HG03457 (cell line): ENCODE measurements around the gene RALGAPA2.
A peak's percentile ranks its signal among the peaks of the same experiment; 100 is the strongest.
"Not testable (repeated sequence)": the region's sequence is repeated elsewhere in the genome, so short reads cannot be mapped to it uniquely, and the experiment has no call there.

Experiments used
- ATAC-seq: cut with Tn5 transposase; IDR thresholded peaks from one replicate; pipeline ENCODE4 v1.9.1; 2021; ENCODE audit warnings: moderate number of reproducible peaks; ENCODE audit not compliant: unreplicated experiment

The RALGAPA2 gene

DNA sequence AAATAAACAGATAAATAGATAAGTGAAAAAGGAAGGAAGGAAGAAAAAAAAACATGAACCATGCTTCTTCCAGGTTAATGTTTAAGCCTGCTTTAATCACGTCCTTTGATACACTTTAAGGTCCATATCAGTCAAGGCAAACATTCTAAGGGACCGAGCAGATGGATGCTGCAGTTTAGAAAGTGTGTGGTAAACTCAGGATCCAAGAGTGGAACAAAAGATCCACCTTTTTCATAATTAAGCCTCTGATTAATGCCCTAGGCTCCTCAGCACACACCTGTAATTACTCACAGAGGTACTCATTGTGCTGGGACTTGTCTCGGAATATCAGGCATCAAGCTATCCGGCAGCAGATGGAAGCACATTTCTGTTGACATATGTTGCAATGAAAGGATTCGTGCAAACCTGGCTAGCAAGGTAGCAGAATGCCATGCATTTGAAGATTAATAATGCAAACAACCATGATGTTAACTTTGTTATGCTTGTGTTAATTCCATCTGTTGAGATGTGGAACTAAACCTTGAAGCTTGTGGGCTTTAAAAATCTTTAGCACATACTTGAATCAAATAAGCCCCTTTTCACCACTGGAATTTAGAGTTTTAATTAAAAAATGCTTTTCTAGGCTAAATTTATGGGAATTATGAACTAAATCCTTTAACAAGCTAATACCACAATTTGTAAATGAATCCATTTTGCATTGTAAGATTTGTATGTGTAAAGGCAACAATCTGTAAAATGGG lies 163.7 kb downstream of the RALGAPA2 start:
- no peak for ATAC-seq

DNA sequence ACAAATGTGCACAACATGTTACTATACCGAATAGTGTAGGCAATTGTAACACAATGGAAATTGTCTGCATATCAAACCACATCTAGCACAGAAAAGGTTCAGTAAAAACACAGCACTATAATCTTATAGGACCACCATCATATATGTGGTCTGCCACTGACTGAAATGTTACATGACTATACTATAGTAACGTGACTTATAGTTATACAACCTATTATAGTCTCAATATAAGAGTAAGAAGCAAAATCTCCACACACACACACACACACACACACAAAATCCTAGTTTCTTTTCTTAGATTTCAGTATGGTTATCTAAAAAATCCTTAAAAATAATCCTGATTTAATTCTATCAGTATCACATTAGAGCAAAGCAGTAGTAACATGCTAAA lies 164.6 kb downstream of the RALGAPA2 start:
- no peak for ATAC-seq

DNA sequence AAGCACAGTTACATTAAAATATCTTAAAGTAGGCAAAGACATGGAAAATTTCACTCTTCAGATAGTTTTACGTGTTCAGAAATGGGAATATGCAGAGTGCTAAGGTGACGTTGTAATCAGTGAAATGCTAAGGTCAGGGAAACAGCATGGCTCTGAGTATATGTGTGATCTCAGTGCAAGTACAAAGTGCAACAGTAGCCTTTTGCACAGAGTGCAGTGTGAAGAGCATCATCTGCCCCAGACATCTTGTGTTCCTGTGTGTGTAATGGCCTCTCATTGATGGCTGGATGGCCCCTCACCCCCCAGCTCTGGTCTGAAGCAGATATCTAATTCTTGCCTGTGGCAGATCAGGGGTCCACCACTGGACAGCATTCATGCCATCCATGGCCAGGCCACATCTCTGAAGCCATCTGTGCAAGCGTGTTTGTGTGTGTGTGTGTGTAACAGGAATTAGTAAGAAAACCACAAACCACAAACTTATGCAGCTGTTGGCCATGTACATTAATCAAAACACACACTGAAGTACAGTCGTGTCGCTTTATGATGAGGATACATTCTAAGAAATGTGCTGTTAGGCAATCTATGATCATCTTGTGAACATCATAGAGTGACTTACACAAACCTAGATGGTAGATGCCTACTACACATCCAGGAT lies 165.1 kb downstream of the RALGAPA2 start:
- no peak for ATAC-seq

DNA sequence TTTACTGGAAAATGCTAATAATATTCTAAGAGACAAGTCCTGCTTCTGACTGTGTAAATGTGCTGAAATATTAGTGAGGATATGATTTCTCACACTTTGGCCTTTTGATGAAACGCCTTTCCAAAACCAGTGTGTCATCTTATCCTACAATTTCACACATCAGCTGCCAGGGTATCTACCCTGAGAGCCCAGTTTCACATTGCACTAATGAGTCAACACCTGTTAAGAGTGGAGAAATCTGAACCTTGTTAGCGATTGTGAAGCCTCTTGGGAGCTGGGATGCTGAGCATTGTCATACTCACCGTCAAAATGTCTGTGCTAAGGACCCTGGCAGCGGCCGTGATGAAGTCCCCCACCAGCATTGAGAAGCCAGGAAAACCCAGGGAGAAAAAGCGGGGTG lies 166.0 kb downstream of the RALGAPA2 start:
- ATAC-seq, result no peak

DNA sequence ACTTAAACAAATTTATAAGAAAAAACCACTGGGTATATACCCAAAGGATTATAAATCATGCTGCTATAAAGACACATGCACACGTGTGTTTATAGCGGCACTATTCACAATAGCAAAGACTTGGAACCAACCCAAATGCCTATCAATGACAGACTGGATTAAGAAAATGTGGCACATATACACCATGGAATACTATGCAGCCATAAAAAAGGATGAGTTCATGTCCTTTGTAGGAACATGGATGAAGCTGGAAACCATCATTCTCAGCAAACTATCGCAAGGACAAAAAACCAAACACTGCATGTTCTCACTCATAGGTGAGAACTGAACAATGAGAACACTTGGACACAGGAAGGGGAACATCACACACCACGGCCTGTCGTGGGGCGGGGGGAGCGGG lies 169.1 kb downstream of the RALGAPA2 start:
- not testable (repeated sequence) for ATAC-seq

DNA sequence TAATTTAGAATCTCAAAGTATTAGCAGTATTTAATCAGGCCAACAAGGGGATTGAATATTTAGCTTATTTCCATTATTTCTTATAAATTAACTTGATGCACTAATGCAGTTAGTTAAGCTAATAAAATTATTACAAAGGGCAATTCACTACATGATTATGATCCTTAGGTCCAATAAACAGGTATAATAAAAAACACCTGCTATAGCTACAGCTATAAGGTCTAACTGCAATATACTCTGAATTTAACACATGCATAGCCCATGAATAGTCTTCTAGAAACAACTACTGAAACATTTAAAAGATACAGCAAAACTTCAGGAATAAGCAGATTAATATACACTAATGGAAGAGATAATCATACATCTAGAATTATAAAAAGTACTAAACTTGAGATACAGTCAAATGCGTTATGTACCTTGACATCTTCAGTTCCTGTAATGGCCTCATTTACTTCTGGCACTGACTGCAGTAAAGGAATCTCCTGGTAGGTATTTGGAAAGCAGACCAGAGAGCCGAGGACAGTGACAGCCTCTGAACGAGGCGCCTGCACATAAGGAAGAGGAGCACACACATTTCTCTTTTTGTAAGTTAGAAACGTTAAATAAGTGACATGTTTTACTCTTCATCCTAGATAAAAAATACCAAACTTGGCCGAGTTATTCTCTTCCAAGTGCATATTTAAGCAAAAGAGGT lies 176.1 kb downstream of the RALGAPA2 start:
- no peak for ATAC-seq

DNA sequence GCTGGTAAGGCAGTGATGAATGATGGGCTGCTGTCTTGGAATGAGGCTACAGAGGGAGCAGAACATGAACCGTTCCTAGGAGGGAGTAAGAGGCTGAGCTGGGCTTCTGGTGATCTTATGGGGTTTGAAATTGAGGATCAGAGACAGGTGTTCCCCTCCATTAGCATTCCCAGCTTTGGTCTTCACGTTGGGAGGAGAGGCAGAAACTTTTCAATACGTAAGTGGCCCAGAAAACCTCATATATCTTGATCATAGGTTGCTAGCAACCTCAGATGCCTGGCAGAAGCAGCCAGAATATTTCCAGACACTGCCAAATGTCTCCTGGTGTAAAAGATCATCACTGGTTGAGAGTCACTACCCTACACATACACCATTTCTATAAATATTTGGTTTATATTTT lies 177.4 kb downstream of the RALGAPA2 start:
- no peak for ATAC-seq

DNA sequence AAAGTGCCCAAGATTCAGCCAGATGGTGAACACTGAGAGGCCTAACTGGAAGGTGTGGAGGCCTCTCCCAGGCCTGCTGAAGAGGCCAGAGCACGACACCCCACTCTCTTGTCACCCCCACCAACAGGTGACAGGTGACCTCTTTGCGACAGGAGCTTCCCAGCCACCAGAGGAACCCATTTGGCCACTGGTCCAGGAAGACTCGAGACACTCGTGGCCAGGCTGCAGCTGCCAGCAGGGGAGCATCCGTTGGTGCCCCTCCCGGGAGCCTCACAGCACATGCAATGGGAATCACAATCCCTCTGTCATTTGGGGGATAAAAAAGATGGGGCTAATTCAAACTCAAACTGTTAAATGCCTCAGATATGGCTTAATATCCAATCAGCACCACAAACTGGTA lies 181.2 kb downstream of the RALGAPA2 start:
- no peak for ATAC-seq

DNA sequence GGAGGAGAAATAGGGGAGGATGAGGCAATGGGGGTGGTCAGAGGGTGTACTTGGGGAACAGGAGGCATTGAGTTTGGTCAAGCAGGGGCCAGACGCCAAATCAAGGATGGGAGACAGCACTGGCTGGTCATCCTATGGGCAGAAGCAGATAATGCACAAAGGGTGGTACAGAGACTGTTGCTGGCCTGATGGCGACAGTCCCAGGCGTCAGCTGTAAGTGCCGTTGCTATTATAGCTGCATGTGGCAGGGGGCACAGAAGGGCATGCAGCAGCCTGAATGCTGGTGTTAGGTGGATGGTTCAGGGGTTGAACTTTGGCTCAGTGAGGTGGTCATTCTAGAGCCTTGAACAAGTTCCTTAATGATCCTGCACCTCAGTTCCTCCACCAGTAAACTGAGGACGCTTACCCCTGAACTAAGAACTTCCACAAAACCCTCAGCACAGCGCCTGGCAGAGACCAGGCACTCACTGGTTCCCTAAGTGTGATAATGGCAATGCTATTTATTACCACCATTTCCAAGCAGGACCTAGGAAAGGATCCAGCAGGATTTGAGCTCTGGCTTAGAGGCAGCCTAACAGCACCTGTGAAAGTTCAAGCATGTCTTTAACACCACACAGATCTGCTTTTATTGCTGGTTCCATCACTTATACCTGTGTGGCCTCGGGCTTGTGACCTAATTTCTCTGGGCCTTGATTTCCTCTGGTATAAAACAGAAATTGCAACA lies 181.9 kb downstream of the RALGAPA2 start:
- ATAC-seq, result no peak

DNA sequence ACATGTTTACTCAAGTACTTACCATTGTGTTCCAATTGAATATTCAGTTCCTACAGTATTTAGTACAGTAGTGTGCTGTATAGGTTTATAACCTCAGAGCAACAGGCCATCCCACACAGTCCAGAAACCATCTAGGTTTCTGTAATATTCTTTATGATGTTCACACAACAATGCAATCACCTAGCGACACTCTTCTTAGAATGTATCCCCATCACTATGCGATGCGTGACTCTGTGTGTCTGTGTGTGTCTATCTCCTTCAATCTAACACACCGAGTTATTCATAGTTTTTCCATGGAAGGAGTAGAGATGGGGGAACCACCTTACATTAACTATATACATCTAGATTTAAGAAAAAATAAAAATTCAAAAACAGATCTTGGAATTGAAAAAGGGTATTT lies 182.8 kb downstream of the RALGAPA2 start:
- ATAC-seq, result no peak

DNA sequence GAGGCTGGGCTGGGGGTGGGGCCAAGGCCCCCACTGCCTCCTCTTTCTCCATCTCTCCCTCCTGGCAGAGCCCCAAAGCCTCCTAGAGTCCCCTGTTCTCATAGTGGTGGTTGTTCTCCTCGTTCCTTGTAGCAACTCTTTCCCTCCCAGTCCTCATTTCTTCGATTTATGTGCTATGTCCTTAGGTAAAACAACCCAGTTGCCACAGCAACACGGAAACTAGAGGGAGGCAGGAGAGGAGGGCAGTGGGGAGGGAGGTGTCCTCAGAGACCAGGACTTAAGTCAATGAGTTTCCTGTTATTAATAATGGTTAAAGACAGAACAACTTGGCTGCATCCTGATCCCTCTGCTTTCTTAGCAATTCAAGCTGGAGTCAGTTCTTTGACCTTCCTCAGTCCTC lies 183.6 kb downstream of the RALGAPA2 start:
- ATAC-seq, result no peak

DNA sequence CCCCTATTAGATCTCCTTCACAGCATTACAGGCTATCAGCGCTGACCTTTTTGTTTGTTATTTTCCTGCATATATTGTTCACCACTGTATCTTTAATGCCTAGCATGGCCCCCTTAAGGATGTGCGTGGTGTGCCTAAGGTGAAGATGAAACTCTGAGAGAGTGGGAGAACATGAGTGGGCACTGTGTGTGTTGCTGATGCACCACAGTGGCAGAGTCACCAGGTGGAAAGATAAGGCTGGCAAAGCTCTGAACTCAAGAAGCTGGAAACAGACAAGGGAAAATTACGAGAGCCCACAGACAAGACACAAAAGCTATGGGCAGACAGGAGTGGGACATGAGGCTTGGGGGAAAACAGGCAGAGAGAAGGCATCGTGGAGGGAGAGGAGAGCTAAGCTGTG lies 184.8 kb downstream of the RALGAPA2 start:
- ATAC-seq, result no peak

DNA sequence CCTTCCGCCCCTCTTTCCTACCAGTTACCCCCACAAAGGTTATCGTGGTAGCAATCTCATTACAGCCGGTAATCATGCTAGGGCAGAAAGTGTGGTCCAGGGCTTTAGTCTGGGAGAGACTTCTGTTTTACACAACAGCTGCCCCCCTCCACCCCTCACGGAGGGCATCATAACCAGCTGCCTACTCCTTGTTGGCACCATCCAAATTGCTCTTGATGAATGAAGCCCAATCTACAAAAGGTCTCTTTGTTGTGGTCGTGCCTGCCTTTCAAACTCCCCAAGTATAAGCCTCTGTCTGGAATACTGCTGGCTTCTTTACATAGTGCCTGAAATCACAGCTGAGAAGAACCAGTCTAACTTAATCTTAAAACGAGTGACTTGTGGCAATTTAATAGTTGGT lies 186.7 kb downstream of the RALGAPA2 start:
- no peak for ATAC-seq

DNA sequence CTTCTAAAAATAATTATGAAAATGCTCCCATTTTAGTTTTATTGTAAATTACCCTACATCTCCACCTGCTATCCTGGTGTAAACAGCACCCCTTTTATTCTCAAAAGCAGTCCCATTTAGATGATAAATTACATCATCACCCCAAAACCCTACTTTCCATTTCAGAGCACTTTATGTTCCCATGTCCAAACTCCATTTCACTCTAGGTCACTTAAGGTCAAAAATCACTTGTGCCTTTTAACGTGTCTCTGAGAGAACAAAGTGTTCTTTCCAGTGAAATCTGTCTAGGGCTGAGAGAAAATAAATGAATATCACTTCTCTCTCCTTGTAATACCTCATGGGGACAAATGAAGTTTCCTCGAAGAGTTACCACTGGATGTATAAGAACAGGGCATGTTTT lies 187.2 kb downstream of the RALGAPA2 start:
- no peak for ATAC-seq

DNA sequence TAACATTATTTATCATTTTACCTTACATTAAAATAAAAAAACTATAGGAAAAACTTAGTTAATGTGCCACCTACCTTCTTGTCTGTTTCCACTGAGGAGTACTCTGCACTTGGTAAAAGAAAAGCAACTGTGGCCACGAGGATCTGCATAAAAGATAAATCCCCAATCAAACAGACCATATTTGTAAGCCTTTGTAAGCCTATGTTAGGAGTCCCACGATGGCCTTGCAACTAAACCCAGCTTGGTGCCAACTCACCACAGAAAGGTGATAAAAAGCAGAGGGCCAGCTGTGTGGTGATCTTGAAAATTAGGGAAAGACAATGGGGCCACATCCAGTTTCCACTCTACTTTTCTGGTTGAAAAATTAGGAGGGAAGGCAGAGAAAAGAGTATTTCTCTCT lies 187.7 kb downstream of the RALGAPA2 start:
- no peak for ATAC-seq

DNA sequence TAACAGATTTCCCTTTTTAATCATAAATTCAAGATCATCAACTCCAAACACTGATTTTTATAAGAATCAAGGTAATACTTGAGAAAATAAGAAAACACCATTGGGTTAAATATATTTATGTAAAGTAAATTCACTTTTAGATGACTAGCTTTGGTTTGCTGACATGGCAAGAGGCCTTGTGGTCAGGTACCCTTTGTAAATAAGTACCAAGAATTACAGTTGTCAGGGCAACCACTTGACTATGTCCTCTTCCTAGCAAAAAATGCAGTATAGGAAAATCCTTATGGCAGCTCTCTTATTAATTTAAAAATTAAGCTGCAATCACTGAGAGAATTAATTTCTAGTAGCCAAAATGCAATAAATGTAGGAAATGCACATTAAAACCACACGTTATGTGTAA lies 190.7 kb downstream of the RALGAPA2 start:
- no peak for ATAC-seq

DNA sequence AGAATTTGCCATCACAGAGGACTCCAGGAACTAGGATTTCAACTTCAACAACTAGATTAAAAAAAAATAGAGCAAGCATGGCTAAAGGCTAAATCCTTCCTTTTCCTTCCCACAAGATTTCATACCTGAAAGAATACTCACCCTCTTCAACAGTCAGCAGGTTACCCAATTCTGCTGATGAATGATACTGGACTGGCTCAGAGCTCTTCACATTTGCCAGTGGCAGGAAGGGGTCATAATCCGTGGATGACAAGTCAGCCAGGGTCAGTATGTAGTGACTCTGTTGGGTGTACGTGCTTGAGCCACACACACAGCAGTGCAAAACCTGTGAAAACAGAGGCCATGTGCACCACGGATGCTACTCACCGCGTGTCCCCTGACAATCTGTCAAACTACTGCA lies 191.7 kb downstream of the RALGAPA2 start:
- no peak for ATAC-seq

DNA sequence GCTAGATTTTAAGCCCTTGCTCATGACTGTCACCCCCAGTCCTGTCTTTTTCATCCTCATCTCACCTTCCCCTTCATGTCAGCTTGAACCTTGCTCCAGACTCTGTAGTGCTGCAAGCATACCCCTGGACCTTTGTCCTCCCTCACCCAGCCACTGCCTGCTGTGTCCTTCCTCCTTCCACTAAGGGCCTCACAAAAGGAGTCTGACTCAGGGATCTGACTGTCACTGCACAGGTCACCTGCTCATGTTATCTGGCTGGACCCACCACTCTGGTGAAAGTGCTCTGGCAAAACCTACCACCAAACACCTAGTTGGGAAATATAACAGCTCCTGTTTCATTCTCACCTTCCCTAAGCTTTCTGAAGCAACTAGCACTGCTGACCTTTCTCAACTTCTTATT lies 193.2 kb downstream of the RALGAPA2 start:
- no peak for ATAC-seq

DNA sequence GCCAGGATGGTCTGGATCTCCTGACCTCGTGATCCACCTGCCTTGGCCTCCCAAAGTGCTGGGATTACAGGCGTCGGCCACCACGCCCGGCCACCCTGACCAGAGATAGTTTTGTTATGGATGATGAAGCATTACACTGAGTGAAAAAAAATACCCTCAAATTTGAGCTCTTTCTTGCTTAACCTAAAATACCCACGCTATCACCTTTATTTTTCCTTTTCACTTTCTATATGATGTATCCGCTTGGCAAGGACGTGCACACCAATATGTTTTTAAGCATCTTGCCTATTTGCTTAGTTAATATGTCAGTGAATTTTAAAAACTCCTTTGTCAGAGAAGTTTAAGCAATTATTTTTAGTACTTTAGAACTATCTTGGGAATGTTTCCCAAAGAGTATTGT lies 194.2 kb downstream of the RALGAPA2 start:
- no peak for ATAC-seq

DNA sequence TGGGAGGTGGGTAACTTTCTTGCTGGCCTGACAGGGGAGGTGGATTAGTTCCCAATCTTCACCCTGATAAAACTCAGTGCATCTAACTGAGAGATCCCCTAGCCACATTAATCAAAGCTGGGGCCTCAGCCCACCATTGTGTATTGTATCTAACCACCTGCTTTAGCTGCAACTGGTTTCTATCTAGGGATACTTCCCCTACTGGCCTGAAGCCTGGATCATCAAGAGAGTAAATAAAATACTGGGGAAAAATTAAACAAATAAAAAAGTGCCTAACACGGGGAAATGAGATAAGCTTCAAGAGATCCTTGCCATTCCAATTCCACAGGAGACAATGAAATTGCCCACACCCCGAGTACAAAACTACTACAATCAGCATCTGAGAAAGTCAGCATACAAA lies 195.1 kb downstream of the RALGAPA2 start:
- no peak for ATAC-seq

DNA sequence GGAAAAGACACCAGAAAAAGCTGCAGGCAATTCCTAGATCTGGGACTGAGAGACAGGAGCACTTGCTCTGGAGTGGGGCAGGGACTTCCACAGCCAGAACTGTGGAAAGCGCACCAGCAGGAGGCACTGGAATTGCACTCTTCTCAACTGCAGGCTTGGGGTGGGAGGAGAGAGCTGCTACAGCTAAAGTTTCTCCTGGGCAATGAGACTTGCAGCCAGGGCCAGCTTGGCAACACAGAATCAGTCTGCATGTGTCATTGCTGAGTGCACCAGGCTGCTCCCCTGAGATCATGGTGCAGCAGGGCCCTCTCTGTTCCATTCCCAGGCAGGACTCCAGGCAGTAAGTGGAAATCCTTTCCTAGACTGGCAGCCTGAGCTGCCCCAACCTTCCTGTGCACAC lies 198.7 kb downstream of the RALGAPA2 start:
- ATAC-seq, result no peak

DNA sequence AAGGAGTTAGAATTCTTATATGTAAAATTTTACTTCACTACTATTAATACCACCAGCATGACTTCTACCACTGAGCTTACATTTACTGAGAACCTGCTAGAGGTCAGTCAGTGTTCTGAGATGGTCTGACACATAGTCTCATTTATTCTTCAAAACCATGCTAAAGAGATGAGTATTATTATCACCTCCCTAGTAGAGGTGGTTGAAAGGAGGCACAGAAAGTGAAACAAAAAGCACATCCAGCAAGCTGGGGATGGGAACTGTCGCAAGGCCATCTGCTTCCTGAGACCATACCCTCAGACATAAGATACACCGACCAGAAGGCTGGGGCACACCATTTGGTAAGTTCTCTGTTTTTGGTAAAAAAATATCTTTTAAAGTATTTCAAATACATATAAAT lies 206.9 kb downstream of the RALGAPA2 start:
- peak; percentile 40 for ATAC-seq
